Fibroblast of lung (primary cell): ENCODE results near the gene TBC1D5. TPM values are rescaled to one million over a fixed set of nuclear protein-coding genes. Genes with fewer than 3 reads are reported as not detected.

Experiments
- DNase-seq, 2 donors: peaks; one replicate each; pipeline versions ENCODE4 v3.0.0 to v3.0.0-alpha.2; 2010; ENCODE audit warnings: low read depth in 2 of 2
- H2AFZ ChIP-seq: 2 replicates; pipeline ENCODE4 v1.5.1; 2012; ENCODE audit warnings: low read length, control low read depth, inconsistent platforms
- H3K27ac ChIP-seq: 2 replicates; pipeline ENCODE4 v1.5.1; 2011; ENCODE audit warnings: low read length, control low read depth; ENCODE audit not compliant: insufficient read depth
- H3K27me3 ChIP-seq: 2 replicates; pipeline ENCODE4 v1.5.1; 2011; ENCODE audit warnings: mild to moderate bottlenecking, low read length; ENCODE audit not compliant: control insufficient read depth, insufficient read depth
- H3K36me3 ChIP-seq: 2 replicates; pipeline ENCODE4 v1.5.1; 2011; ENCODE audit warnings: low read length; ENCODE audit not compliant: control insufficient read depth, insufficient read depth
- H3K4me1 ChIP-seq: 2 replicates; pipeline ENCODE4 v1.5.1; 2011; ENCODE audit warnings: low read length; ENCODE audit not compliant: control insufficient read depth, insufficient read depth; ENCODE audit errors: extremely low read depth
- H3K4me2 ChIP-seq: 2 replicates; pipeline ENCODE4 v1.5.1; 2011; ENCODE audit warnings: low read length, control low read depth; ENCODE audit not compliant: insufficient read depth; ENCODE audit errors: extremely low read depth
- H3K4me3 ChIP-seq, 4 experiments: fragments of 200-600 bp in 1 of 4; sonication (generic) in 1 of 4; replicated peaks in 1 of 4; 2 replicates each; pipeline ENCODE4 v1.5.1; 2011 to 2016; ENCODE audit warnings: low read length in 4 of 4, low read depth in 3 of 4, mild to moderate bottlenecking in 3 of 4, control low read depth in 2 of 4, inconsistent platforms in 1 of 4, mixed read lengths in 1 of 4; ENCODE audit not compliant: insufficient read depth in 1 of 4; ENCODE audit errors: control extremely low read depth in 1 of 4
- H3K79me2 ChIP-seq: 2 replicates; pipeline ENCODE4 v1.5.1; 2012; ENCODE audit warnings: mild to moderate bottlenecking, low read length, inconsistent platforms; ENCODE audit not compliant: control insufficient read depth, insufficient read depth
- H3K9ac ChIP-seq: 2 replicates; pipeline ENCODE4 v1.5.1; 2011; ENCODE audit warnings: mild to moderate bottlenecking, low read length, control low read depth; ENCODE audit not compliant: insufficient read depth
- H3K9me3 ChIP-seq: 2 replicates; pipeline ENCODE4 v1.5.1; 2012; ENCODE audit warnings: low read depth, low read length; ENCODE audit not compliant: control insufficient read depth, insufficient read depth
- H4K20me1 ChIP-seq: 2 replicates; pipeline ENCODE4 v1.5.1; 2011; ENCODE audit warnings: low read length; ENCODE audit not compliant: control insufficient read depth, insufficient read depth; ENCODE audit errors: extremely low read depth
- CTCF ChIP-seq, 2 donors: IDR thresholded peaks in 1 of 2; conservative IDR thresholded peaks in 1 of 2; 1 replicate in 1 of 2; 2 replicates in 1 of 2; pipeline ENCODE4 v1.5.1; 2011 to 2012; ENCODE audit warnings: low read length in 2 of 2, control low read depth in 1 of 2, inconsistent platforms in 1 of 2, low read depth in 1 of 2, mild to moderate bottlenecking in 1 of 2
- EZH2 ChIP-seq: IDR thresholded peaks from 2 replicates; pipeline ENCODE4 v1.5.1; 2012; ENCODE audit warnings: low read length, control low read depth, mild to moderate bottlenecking; ENCODE audit errors: missing control alignments
- polyA plus RNA-seq, 2 donors: library from polyadenylated mRNA; depleted of rRNA in 1 of 2; stranded (reverse) in 1 of 2; unstranded in 1 of 2; fragments of >200 nt; gene quantifications; 2 replicates each; pipeline ENCODE4 v1.2.1, GENCODE V29; 2011 to 2012; ENCODE audit warnings: missing spikeins in 1 of 2
- total RNA-seq: library from RNA; depleted of rRNA; stranded (reverse); fragments of >200 nt; gene quantifications from 2 replicates; pipeline ENCODE4 v1.2.1, GENCODE V29; 2014

TBC1D5 gene
- total and polyA plus RNA-seq, 2 donors (not counting 1 experiment from before 2014, with no cell fraction given): 43.6 to 129 TPM

- Histone ChIP-seq H3K9me3 (no peaks in the 10 kb centered on the region), H3K4me3 (no peak overlapping the region), H3K27me3 (no peaks in the 10 kb centered on the region), H3K79me2 (no peaks in the 10 kb centered on the region), H2AFZ (no peak overlapping the region), H4K20me1 (no peaks in the 10 kb centered on the region), H3K4me2 (no peak overlapping the region), H3K9ac (no peak overlapping the region), H3K36me3 (no peaks in the 10 kb centered on the region), H3K4me1 (peaks cover 2% of the 10 kb centered on the region), H3K27ac (no peak overlapping the region)
- TF ChIP-seq CTCF (conservative IDR thresholded peaks at IDR 0.05 in 1 of 2, IDR thresholded peaks at IDR 0.05 in 1 of 2; ENCODE audit: low read depth in 1 of 2, low read length in 2 of 2): peak; percentile 68 to 81
- TF ChIP-seq EZH2: no peak
- DNase-seq: peak; percentile 56 to 83
These were observed 97.2 kb downstream of the TBC1D5 start for GRCh38 chr3:17645074-17645698.

- no peaks in the 10 kb centered on the region for H4K20me1 ChIP-seq
These were observed 98.7 kb downstream of the TBC1D5 start for GRCh38 chr3:17643691-17644090.

GRCh38 chr3:17642474-17642873 is 100.0 kb downstream of the TBC1D5 start:
- H3K27me3 ChIP-seq: no peaks in the 10 kb centered on the region
- no peak for DNase-seq
- H3K27ac ChIP-seq: no peak overlapping the region
- H3K4me2 ChIP-seq: no peak overlapping the region
- H3K9me3 ChIP-seq: no peaks in the 10 kb centered on the region
- H3K9ac ChIP-seq: no peak overlapping the region
- H3K4me3 ChIP-seq: no peak overlapping the region
- TF ChIP-seq CTCF (conservative IDR thresholded peaks at IDR 0.05 in 1 of 2, IDR thresholded peaks at IDR 0.05 in 1 of 2; ENCODE audit: low read depth in 1 of 2, low read length in 2 of 2) (no peak), EZH2 (no peak)
- H3K4me1 ChIP-seq: peaks cover 14% of the 10 kb centered on the region
- no peaks in the 10 kb centered on the region for H3K36me3 ChIP-seq
- no peaks in the 10 kb centered on the region for H4K20me1 ChIP-seq
- no peak overlapping the region for H2AFZ ChIP-seq
- H3K79me2 ChIP-seq: no peaks in the 10 kb centered on the region

More at GRCh38 chr3:17643691-17644090, 98.7 kb downstream of the TBC1D5 start:
- Histone ChIP-seq H3K4me1 (peaks cover 13% of the 10 kb centered on the region), H3K27ac (no peak overlapping the region), H3K36me3 (no peaks in the 10 kb centered on the region), H3K79me2 (no peaks in the 10 kb centered on the region), H3K27me3 (no peaks in the 10 kb centered on the region), H3K9me3 (no peaks in the 10 kb centered on the region), H3K4me2 (peak overlapping the region; percentile 30), H3K4me3 (no peak overlapping the region), H3K9ac (no peak overlapping the region), H2AFZ (no peak overlapping the region)
- peak; percentile 62 to 85 for DNase-seq
- TF ChIP-seq EZH2 (no peak), CTCF (conservative IDR thresholded peaks at IDR 0.05 in 1 of 2, IDR thresholded peaks at IDR 0.05 in 1 of 2; ENCODE audit: low read depth in 1 of 2, low read length in 2 of 2) (no peak)
